Fibroblast of lung (primary cell): ENCODE data around the gene PVR.

Experiments used
- CTCF ChIP-seq, 2 donors: IDR thresholded peaks in 1 of 2; conservative IDR thresholded peaks in 1 of 2; 1 replicate in 1 of 2; 2 replicates in 1 of 2; pipeline ENCODE4 v1.5.1; 2011 to 2012; ENCODE audit warnings: low read length in 2 of 2, control low read depth in 1 of 2, inconsistent platforms in 1 of 2, low read depth in 1 of 2, mild to moderate bottlenecking in 1 of 2
- EZH2 ChIP-seq: IDR thresholded peaks from 2 replicates; pipeline ENCODE4 v1.5.1; 2012; ENCODE audit warnings: low read length, control low read depth, mild to moderate bottlenecking; ENCODE audit errors: missing control alignments

- TF ChIP-seq CTCF (conservative IDR thresholded peaks at IDR 0.05 in 1 of 2, IDR thresholded peaks at IDR 0.05 in 1 of 2; ENCODE audit: low read depth in 1 of 2, low read length in 2 of 2) (no peak), EZH2 (no peak)
Measured at GRCh38 chr19:44675521-44675920, 31.8 kb downstream of the PVR start.
